Fibroblast of skin of left biceps (primary cell): ENCODE results near the gene TCEANC2.

Experiments used
- DNase-seq, 2 experiments: peaks; one replicate each; pipeline ENCODE4 v3.0.0-alpha.2; 2013; ENCODE audit warnings: low read depth in 2 of 2

Gene TCEANC2

GRCh38 chr1:54114001-54114400, 60.6 kb downstream of the TCEANC2 start:
- DNase-seq: no peak

GRCh38 chr1:54114955-54115354, 61.5 kb downstream of the TCEANC2 start:
- DNase-seq: no peak

- DNase-seq: no peak
These were observed 62.1 kb downstream of the TCEANC2 start for GRCh38 chr1:54115520-54115919.

- no peak for DNase-seq
These were observed 64.6 kb downstream of the TCEANC2 start for GRCh38 chr1:54117815-54118563.

- peak; percentile 23 to 27 for DNase-seq
These were observed 65.3 kb downstream of the TCEANC2 start for GRCh38 chr1:54118704-54119103.

- DNase-seq: no peak
These were observed 66.8 kb downstream of the TCEANC2 start for GRCh38 chr1:54120018-54120697.

DNA sequence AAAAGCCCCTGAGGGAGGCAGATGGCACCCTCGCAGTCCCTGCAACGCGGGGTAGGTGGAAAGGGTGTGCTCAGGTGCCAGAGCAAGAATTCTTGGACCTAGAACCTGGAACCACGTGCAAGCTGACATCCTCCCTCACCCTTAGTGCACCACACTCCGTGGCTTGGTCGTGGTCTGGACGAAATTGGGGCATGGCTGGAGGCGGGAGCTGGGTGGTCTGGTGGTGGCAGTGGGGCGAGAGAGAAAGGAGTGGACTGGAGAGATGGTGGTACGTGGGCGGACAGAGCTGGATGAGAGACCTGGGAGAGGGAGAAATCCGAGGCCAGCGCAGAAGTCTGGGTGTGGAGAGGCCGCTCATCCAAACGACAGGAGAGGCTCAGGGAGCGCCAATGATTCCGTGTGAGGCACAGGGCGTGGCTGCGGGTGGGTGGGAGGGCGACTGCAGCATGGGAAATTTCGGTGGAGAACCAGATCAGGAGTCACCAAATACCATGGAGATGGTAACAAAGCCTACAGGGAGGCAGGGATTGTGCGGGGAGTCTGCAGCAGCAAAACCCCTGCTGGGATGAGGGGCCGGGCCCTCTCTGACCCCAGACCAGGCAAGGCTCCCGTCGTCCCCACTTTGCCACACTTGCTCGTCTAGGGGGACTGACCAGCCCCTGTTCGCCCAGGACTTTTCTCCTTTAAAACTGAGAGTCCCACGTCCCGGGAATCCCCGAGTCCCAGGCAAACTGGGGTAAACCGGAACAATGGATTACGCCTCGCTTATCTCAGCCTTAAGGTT, 67.5 kb downstream of the TCEANC2 start:
- no peak for DNase-seq

GRCh38 chr1:54121482-54122134, 68.2 kb downstream of the TCEANC2 start:
- peak; percentile 39 to 55 for DNase-seq

- DNase-seq: no peak
These were observed 68.8 kb downstream of the TCEANC2 start for GRCh38 chr1:54122135-54122751.

- no peak for DNase-seq
These were observed 69.6 kb downstream of the TCEANC2 start for GRCh38 chr1:54122992-54123391.

- no peak for DNase-seq
These were observed 71.1 kb downstream of the TCEANC2 start for GRCh38 chr1:54124472-54124871.

DNA sequence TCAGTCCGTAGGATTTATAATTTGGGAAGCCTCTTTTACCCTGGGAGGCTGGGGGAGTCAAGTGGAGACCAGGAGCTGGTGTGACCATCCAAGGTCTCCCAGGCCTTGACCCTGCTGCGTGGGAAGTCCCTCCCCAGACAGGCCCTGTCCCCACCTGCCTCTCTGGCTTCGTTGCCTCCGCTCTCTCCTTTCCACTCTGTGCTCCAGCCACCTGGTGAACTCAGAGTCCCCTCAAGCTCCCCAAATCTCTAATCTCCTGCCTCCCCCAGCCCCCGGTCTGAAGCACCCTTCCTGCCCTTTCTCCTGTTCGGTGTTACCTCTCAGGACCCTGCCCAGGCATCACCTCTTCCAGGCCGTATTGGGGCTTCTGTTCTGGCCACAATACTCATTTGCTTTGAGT, 71.5 kb downstream of the TCEANC2 start:
- DNase-seq: no peak

GRCh38 chr1:54125386-54126070, 72.1 kb downstream of the TCEANC2 start:
- no peak for DNase-seq

GRCh38 chr1:54126271-54126815, 72.9 kb downstream of the TCEANC2 start:
- DNase-seq: no peak

- no peak for DNase-seq
These were observed 74.3 kb downstream of the TCEANC2 start for GRCh38 chr1:54127594-54128300.

DNA sequence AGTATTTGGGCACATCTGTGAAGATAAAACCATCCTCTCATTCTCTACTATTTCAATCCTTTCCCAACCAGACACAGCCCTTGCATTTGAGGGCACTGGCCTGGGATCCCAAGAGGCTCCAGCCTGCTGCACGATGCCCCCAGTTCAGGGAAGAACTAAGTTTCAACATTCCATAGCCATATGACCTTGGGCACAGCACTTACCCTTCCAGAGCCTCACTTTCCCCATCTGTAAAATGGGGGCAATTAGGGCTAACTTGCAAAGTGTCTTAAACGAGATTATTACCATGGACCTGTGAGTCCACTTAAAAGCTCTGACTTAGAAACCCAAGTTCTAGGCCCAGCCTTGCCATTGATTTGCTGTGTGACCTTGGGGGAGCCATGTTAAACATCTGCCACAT, 76.5 kb downstream of the TCEANC2 start:
- DNase-seq: no peak

DNA sequence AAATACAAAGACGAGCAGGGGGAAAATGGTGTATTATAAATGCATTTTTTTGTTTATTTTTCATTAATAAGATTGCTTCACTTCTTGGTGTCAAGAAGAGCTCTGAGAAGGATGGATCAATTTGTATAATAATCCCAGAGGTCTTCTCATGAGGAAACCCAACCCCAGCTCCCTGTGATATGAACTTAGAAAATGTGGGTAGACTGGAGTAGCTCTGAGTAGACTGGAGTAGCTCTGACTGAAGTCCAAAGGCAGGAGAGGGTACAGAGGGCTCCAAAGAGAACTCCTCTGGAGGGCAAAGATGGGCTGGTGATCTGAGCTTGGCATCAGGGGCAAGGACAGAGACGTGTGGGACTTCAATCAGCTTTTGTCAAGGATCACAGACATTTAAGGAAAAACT, 78.0 kb downstream of the TCEANC2 start:
- DNase-seq: no peak

- DNase-seq: no peak
These were observed 79.1 kb downstream of the TCEANC2 start for GRCh38 chr1:54132495-54132894.

DNA sequence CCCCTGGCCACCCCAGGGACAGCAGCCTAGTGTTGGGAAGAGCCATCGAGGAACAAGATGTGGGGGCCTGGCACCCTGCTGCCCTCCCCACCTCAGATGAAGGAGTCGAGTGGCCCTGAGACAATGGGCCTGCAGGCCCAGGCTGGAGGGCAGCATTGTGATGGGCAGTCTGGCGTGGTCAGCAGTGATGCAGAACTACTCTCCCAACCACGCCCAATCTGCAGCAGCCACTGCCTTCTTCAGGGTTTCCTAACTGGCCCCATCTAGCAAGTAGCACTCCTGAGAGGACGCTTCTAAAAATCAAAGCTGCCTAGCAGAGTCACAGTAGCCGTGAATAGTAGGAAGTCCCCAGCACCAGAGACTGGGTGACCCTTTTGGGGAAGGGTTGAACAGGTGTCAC, 80.9 kb downstream of the TCEANC2 start:
- DNase-seq: no peak
